Fibroblast of the conjunctiva (primary cell): Measurements from ENCODE around the gene TPD52L2.
"Not testable (repeated sequence)": the region's sequence is repeated elsewhere in the genome, so short reads cannot be mapped to it uniquely, and the experiment has no call there.

ENCODE experiments used
- DNase-seq: peaks from one replicate; pipeline ENCODE4 v3.0.0-alpha.2; 2010; ENCODE audit warnings: low read depth

The TPD52L2 gene

DNA sequence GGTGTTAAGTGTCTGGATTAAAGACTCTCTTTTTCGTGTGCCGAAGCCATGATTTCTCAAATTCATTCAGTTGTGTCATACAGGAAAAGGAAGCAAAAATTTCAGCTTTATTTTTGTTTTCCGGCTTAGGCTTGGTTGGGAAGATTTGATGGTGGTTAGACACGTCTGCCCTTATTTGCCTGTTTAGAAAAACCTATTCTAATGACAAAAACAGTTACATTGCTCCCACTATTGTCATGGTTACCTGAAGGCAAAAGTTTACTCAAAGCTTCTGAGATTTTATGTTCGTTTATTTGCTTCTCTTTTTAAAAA is 30.8 kb downstream of the TPD52L2 start:
- no peak for DNase-seq

GRCh38 chr20:63896264-63897105 is 31.4 kb downstream of the TPD52L2 start:
- DNase-seq = no peak

- no peak for DNase-seq
Measured at GRCh38 chr20:63897978-63898561, 33.0 kb downstream of the TPD52L2 start.

- no peak for DNase-seq
Measured at GRCh38 chr20:63898882-63899558, 34.0 kb downstream of the TPD52L2 start.

GRCh38 chr20:63900413-63900812 is 35.3 kb downstream of the TPD52L2 start:
- DNase-seq = no peak

DNA sequence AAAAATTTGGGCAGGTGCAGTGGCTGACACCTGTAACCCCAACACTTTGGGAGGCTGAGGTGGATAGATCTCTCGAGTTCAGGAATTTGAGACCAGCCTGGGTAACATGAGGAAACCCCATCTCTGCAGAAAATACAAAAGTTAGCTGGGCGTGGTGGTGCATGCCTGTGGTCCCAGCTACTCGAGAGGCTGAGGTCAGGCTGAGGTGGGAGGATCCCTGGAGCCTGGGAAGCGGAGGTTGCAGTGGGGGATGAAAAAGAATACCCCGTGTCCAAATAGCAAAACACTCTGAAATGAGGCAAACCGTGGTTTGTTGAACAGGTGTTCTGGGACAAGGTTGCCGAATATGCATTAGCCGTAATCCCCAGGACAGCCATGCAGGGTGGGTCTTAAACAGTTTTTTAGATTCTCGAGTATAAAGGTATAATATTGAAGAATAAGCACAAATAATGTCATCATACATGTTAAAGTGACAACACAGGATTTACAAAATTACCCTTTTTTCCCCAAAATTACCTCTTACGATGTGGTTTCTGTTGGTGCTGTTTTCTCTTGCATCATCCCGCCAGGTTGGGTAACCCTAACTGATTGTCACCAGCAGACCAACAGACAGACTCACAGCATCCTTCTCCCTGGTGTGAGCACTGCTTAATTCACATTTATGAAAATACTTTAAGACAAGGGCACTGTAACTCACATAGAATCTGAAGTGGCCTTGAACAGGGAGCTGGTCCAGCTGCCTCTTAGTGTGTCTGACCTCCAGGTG is 38.9 kb downstream of the TPD52L2 start:
- no peak for DNase-seq

- no peak for DNase-seq
Measured at GRCh38 chr20:63908008-63908682, 43.1 kb downstream of the TPD52L2 start.

DNA sequence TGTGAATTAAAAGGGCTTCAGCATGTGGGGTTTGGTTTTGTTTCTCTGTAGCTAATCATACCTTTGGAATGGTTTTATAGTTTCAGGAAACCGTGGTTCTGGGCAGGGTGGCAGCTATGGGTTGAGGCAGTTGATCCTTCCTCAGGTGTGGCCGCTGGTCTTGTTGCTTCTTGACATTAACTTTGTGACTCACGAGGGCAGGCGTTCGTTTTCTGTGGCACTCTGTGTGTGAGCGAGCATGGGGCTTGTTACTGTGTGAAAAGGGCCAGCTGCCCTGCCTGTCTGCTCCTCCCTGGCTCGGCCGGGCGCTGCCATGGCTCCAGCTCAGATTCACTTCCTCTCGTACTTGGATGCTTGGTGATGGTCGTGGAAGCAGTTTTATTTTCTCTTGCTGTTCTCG is 46.1 kb downstream of the TPD52L2 start:
- DNase-seq = no peak

- DNase-seq = no peak
Measured at GRCh38 chr20:63913768-63914167, 48.7 kb downstream of the TPD52L2 start.

- DNase-seq = no peak
Measured at GRCh38 chr20:63915471-63915870, 50.4 kb downstream of the TPD52L2 start.

DNA sequence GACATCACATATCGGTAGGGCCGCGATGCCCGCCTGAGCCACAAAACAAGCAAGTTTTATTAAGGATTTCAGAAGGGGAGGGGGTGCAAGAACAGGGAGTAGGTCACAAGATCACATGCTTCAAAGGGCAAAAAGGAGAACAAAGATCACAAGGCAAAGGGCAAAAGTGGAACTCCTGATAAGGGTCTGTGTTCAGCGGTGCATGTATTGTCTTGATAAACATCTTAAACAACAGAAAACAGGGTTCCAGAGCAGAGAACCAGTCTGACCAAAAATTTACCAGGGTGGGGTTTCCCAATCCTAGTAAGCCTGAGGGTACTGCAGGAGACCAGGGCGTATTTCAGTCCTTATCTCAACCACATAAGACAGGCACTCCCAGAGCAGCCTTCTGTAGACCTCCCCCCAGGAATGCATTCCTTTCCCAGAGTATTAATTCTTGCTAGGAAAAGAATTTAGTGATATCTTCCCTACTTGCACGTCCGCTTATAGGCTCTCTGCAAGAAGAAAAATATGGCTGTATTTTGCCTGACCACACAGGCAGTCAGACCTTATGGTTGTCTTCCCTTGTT is 51.4 kb downstream of the TPD52L2 start:
- not testable (repeated sequence) for DNase-seq

DNA sequence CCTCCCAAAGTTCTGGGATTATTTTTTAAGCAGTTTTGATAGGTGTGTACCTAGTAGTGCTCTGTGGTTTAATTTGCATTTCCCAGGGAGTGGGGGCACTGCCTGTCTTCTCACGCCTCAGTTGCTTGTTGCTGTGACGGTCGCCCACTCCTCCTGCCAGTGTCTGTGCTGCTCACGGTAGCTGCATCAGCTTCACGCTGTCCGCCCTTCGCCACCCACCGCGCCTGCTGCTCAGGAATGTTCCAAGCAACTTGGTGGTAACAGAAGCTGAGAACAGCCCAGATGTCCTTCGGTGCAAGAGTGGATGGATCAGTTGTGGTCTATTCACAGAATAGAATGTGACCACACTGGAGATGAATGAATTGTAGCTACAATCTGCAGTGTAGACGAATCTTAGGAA is 52.7 kb downstream of the TPD52L2 start:
- no peak for DNase-seq

- no peak for DNase-seq
Measured at GRCh38 chr20:63919130-63919529, 54.1 kb downstream of the TPD52L2 start.

GRCh38 chr20:63920226-63920625 is 55.2 kb downstream of the TPD52L2 start:
- DNase-seq = no peak

DNA sequence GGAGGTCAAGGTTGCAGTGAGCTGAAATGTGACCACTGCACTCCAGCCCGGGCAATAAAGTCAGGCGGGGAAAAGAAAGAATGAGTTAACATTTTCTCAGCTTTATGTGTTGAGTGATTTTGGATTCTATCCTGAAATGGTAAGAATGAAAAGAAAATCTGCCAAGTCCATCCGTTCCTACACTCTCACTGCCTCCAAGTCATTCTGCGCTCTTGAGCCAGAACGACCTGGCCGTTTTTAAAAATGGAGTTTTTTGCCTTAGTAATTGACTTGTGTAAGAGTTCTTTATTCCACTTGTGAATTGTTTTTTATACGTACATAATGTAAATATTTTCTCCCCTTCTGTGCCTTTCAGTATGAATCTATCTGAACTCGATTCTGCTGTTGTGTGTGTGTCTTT is 58.6 kb downstream of the TPD52L2 start:
- no peak for DNase-seq

DNA sequence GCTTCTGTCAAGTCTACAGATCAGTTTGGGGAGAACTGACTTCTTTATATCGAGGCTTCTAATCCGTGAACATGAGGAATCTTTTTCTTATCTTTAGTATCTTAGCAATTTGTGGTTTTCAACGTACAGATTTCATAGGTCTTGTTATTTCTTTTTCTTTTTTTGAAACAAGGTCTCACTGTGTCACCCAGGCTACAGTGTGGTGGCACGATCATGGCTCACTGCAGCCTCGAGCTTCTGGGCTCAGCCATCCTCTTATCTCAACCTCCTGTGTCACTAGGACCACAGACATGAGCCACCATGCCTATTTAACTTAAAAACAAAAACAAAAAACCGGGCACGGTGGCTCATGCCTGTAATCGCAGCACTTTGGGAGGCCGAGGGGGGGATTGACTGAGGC is 59.2 kb downstream of the TPD52L2 start:
- DNase-seq = no peak

- no peak for DNase-seq
Measured at GRCh38 chr20:63926298-63926697, 61.2 kb downstream of the TPD52L2 start.

DNA sequence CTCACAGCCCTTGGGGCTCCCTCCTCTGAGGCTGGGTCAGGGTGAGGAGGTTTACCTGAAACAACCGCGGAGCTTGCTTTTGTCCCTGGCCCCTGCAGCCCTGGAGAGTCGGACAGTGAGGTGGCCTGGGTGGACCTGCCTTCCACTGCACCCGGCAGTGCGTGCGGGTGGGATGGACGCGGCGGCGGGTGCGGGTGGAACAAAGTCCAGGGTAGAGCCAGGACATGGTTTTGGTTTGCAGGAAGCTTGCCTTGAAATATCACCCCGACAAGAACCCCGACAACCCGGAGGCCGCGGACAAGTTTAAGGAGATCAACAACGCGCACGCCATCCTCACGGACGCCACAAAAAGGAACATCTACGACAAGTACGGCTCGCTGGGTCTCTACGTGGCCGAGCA is 64.0 kb downstream of the TPD52L2 start:
- DNase-seq = no peak

DNA sequence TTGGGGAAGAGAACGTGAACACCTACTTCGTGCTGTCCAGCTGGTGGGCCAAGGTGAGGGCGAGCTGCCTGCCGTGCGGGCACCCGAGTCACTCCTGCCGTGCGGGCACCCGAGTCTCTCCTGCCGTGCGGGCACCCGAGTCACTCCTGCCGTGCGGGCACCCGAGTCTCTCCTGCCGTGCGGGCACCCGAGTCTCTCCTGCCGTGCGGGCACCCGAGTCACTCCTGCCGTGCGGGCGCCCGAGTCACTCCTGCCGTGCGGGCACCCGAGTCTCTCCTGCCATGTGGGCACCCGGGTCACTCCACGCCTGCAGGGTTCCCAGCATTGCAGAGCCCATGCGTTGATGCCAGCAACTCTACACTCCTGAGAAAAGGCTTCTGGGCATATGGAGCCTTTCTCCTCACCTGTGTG is 64.4 kb downstream of the TPD52L2 start:
- DNase-seq = not testable (repeated sequence)

- no peak for DNase-seq
Measured at GRCh38 chr20:63930971-63931553, 66.0 kb downstream of the TPD52L2 start.

DNA sequence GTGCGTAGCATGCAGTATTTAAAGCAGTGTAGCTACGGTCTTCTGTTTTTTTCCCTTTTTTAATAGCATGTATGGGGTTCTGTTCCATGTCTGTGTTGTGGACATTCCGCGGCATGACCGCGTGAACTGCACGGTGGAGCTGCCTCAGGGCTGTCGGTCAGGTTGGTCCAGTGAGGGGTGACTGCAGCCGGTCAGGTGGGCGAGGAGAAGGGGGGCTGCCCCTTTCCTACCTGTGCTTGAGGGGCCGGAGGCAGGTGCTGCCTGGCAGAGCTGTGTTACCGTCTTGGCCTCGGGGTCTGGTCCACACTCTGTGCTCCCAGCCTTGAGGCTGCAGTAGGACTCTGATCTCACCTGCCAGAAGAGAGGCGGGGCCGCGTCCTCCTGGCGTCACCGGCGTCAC is 66.7 kb downstream of the TPD52L2 start:
- no peak for DNase-seq
